ENCODE results near the gene MYBPC1.

DNA sequence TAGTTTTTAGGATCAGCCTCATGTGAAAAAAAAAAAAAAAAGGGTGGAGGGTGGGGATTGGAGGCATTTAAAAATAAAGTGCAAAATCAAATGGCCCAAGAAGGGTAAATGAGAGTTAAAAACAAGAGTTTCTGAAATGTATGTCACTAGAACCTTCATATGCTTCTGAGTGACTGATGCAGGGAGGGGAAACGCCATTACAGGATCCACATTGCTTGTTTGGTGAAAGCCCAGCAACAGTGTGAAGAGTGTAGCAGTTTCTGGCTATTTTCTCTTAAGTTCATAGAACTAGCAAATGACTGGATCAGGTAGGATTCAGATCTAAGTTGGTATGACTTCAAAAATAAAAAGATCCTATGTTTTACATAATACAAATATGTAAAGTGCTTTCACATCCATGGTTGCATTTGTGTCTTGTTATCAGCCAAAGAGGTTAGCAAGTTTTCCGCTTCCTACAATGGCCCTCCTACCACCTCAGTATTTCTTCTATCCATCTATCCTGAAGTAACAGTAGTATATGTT is 105.6 kb downstream of the MYBPC1 start:
- TF ChIP-seq FOXM1 (IDR thresholded peaks at IDR 0.05; ENCODE audit: borderline replicate concordance) = no peak
- TF ChIP-seq SP1 (IDR thresholded peaks at IDR 0.05) = no peak
- TF ChIP-seq L3MBTL2 (conservative IDR thresholded peaks at IDR 0.05) = no peak
- no peak for TF ChIP-seq SUZ12 (IDR thresholded peaks at IDR 0.05)
- TF ChIP-seq CTBP1 (IDR thresholded peaks at IDR 0.05; ENCODE audit: borderline replicate concordance) = no peak
- no peak for TF ChIP-seq FOXA1 (IDR thresholded peaks at IDR 0.05)
- TF ChIP-seq TARDBP (IDR thresholded peaks at IDR 0.05) = no peak
- TF ChIP-seq BHLHE40 (IDR thresholded peaks at IDR 0.05; ENCODE audit: borderline replicate concordance) = no peak
- no peak for TF ChIP-seq ZNF384 (IDR thresholded peaks at IDR 0.05)
- no peak for TF ChIP-seq LEF1 (IDR thresholded peaks at IDR 0.05; ENCODE audit: borderline replicate concordance)
- no peak for TF ChIP-seq FOXK2 (IDR thresholded peaks at IDR 0.05)
- no peak for TF ChIP-seq NFRKB (IDR thresholded peaks at IDR 0.05)

All from HEK293T (cell line).